Measurements from ENCODE around the gene KAZALD1.
A peak's percentile ranks its signal among the peaks of the same experiment; 100 is the strongest.

Gene KAZALD1

GRCh38 chr10:101038484-101038883, 23.3 kb upstream of the KAZALD1 start:
- no peak for TF ChIP-seq CTCF (IDR thresholded peaks at IDR 0.05)
- Mint-ChIP-seq H3K27me3 (ENCODE audit: low read depth, poor library complexity) (peaks cover 76% of the 10 kb centered on the region), H3K4me3 (no peak overlapping the region), H3K9me3 (no peaks in the 10 kb centered on the region), H3K36me3 (ENCODE audit: low read depth) (no peaks in the 10 kb centered on the region), H3K4me1 (peaks cover 64% of the 10 kb centered on the region), H3K27ac (no peak overlapping the region)
- DNase-seq: no peak

GRCh38 chr10:101040061-101040460, 21.7 kb upstream of the KAZALD1 start:
- TF ChIP-seq CTCF (IDR thresholded peaks at IDR 0.05): no peak
- Mint-ChIP-seq H3K27ac (no peak overlapping the region), H3K36me3 (ENCODE audit: low read depth) (no peaks in the 10 kb centered on the region), H3K27me3 (ENCODE audit: low read depth, poor library complexity) (peaks cover 64% of the 10 kb centered on the region), H3K4me1 (peaks cover 64% of the 10 kb centered on the region), H3K9me3 (no peaks in the 10 kb centered on the region), H3K4me3 (no peak overlapping the region)
- no peak for DNase-seq

- Mint-ChIP-seq H3K27me3 (ENCODE audit: low read depth, poor library complexity) (peaks cover 64% of the 10 kb centered on the region), H3K4me1 (peaks cover 70% of the 10 kb centered on the region), H3K27ac (no peak overlapping the region), H3K4me3 (no peak overlapping the region), H3K9me3 (no peaks in the 10 kb centered on the region), H3K36me3 (ENCODE audit: low read depth) (no peaks in the 10 kb centered on the region)
- DNase-seq: no peak
- TF ChIP-seq CTCF (IDR thresholded peaks at IDR 0.05): no peak
Measured at GRCh38 chr10:101040851-101041250, 20.9 kb upstream of the KAZALD1 start.

GRCh38 chr10:101041252-101041761, 20.5 kb upstream of the KAZALD1 start:
- H3K27me3 Mint-ChIP-seq (ENCODE audit: low read depth, poor library complexity): peaks cover 64% of the 10 kb centered on the region
- H3K27ac Mint-ChIP-seq: no peak overlapping the region
- H3K4me1 Mint-ChIP-seq: peaks cover 73% of the 10 kb centered on the region
- TF ChIP-seq CTCF (IDR thresholded peaks at IDR 0.05): peak; percentile 84
- H3K36me3 Mint-ChIP-seq (ENCODE audit: low read depth): no peaks in the 10 kb centered on the region
- DNase-seq: peak; percentile 78
- no peak overlapping the region for H3K4me3 Mint-ChIP-seq
- no peaks in the 10 kb centered on the region for H3K9me3 Mint-ChIP-seq

- no peak for TF ChIP-seq CTCF (IDR thresholded peaks at IDR 0.05)
- Mint-ChIP-seq H3K4me3 (peak overlapping the region; percentile 91), H3K27me3 (ENCODE audit: low read depth, poor library complexity) (peaks cover 64% of the 10 kb centered on the region), H3K27ac (peak overlapping the region; percentile 99), H3K9me3 (no peaks in the 10 kb centered on the region), H3K36me3 (ENCODE audit: low read depth) (no peaks in the 10 kb centered on the region), H3K4me1 (peaks cover 81% of the 10 kb centered on the region)
- DNase-seq: no peak
Measured at GRCh38 chr10:101042118-101042517, 19.7 kb upstream of the KAZALD1 start.

- Mint-ChIP-seq H3K36me3 (ENCODE audit: low read depth) (no peaks in the 10 kb centered on the region), H3K27me3 (ENCODE audit: low read depth, poor library complexity) (peaks cover 64% of the 10 kb centered on the region), H3K4me3 (peak overlapping the region; percentile 91), H3K9me3 (no peaks in the 10 kb centered on the region), H3K4me1 (peaks cover 83% of the 10 kb centered on the region), H3K27ac (peak overlapping the region; percentile 99)
- peak; percentile 97 for DNase-seq
- no peak for TF ChIP-seq CTCF (IDR thresholded peaks at IDR 0.05)
Measured at GRCh38 chr10:101042667-101043362, 19.0 kb upstream of the KAZALD1 start.

Measured in nephron progenitor cell (in vitro differentiated cells).